ENCODE measurements around the gene CRIP2. TPM values are rescaled to one million over a fixed set of nuclear protein-coding genes. Genes with fewer than 3 reads are reported as not detected.

Gene CRIP2
- total RNA-seq, 4 donors from 2014 or later = 103 to 203 (median 141) TPM

DNA sequence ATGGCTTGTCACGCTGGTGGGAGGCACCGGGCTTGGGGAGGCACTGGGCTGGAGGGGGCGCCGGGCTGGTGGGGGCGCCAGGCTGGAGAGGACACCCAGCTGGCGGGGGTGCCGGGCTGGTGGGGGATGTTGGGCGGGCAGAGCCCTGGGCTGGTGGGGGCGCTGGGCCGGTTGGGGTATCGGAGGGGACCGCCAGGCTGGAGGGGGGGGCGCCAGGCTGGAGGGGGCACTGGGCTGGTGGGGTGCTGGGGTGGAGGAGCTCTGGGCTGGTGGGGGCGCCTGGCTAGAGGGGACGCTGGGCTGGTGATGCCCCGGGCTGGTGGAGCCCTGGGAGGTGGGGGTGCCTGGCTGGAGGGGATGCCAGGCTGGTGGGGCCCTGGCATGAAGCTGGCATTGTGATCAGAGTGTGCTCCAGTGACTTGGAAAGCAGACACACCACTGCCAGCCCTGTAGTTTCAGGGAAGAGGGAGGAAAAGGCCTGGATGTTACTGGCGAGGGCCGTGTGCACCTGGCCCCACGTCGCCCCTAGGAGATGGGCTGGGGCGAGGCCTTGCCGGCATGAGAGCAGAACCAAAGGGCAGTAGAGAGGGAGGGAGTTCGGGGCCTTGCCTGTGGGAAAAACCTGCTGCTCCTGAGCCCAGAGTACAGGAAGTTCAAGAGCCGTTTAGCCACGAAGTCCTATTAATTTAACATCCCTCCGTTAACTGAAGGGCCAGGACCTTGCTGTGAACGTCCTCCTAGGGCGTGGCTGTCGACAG lies 29.5 kb downstream of the CRIP2 start:
- intact Hi-C loops (cut with DNase I; ENCODE audit: low total_unique reads) = no loop called here
- no peak for TF ChIP-seq POLR2A (IDR thresholded peaks at IDR 0.05)
- TF ChIP-seq, protein P1, sequence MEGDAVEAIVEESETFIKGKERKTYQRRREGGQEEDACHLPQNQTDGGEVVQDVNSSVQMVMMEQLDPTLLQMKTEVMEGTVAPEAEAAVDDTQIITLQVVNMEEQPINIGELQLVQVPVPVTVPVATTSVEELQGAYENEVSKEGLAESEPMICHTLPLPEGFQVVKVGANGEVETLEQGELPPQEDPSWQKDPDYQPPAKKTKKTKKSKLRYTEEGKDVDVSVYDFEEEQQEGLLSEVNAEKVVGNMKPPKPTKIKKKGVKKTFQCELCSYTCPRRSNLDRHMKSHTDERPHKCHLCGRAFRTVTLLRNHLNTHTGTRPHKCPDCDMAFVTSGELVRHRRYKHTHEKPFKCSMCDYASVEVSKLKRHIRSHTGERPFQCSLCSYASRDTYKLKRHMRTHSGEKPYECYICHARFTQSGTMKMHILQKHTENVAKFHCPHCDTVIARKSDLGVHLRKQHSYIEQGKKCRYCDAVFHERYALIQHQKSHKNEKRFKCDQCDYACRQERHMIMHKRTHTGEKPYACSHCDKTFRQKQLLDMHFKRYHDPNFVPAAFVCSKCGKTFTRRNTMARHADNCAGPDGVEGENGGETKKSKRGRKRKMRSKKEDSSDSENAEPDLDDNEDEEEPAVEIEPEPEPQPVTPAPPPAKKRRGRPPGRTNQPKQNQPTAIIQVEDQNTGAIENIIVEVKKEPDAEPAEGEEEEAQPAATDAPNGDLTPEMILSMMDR (IDR thresholded peaks at IDR 0.05) = no peak
- DNase-seq (ENCODE audit: low spot score in 2 of 2) = no peak
- H3K4me3 ChIP-seq (ENCODE audit: low read depth, poor library complexity, severe bottlenecking) = no peak overlapping the region
- 58 to 73% methylated on average over 26 to 29 of the region's 29 CpGs for WGBS, 2 donors

DNA sequence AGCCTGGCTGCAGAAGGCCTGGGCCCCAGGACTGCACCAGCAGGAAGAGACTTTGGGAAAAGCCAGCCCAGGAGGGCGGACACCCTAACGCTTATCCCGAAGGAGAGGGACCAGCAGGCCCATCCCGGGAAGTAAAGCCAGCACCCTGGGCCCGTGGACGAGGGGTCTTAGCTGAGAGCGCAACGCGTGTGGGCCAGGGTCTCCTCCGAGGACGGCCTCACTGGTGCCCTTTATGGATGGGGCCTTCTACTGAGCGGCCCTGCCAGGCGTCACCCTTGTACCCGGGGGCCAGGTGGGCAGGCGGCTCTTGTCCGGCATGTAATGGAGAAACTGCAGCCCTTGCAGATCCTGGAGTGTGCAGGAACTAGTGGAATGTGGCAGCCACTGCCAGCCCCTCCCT lies 30.5 kb downstream of the CRIP2 start:
- no peak overlapping the region for H3K4me3 ChIP-seq (ENCODE audit: low read depth, poor library complexity, severe bottlenecking)
- intact Hi-C loops (cut with DNase I; ENCODE audit: low total_unique reads) = no loop called here
- TF ChIP-seq, protein P1 (IDR thresholded peaks at IDR 0.05) = no peak
- no peak for TF ChIP-seq POLR2A (IDR thresholded peaks at IDR 0.05)
- DNase-seq (ENCODE audit: low spot score in 2 of 2) = no peak
- 75 to 93% methylated on average over 4 to 16 of the region's 16 CpGs for WGBS, 2 donors

DNA sequence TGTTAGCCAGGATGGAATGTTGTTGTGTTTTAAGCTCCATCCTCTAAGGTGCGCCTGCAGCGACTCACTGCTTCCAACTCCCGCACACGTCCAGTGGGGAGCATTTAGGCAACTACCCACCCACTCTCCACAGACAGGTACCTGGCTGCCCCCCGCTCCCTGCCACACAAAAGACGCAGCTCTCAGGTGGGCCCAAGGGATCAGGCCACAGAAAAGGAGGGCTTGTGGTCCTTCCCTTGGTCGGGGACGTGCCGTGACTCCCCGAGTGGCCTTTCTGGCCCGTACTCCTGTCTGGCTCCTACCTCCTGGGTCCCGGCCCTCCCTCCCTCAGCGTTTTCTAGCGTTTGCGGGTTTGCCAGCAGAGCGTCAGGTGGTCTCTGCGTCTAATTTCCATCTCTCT lies 32.6 kb downstream of the CRIP2 start:
- no peak for DNase-seq (ENCODE audit: low spot score in 2 of 2)
- intact Hi-C loops (cut with DNase I; ENCODE audit: low total_unique reads) = no loop called here
- WGBS, 2 donors = 74 to 80% methylated on average over 17 of the region's 17 CpGs
- no peak overlapping the region for H3K4me3 ChIP-seq (ENCODE audit: low read depth, poor library complexity, severe bottlenecking)
- TF ChIP-seq, protein P1 (IDR thresholded peaks at IDR 0.05) = no peak
- no peak for TF ChIP-seq POLR2A (IDR thresholded peaks at IDR 0.05)

DNA sequence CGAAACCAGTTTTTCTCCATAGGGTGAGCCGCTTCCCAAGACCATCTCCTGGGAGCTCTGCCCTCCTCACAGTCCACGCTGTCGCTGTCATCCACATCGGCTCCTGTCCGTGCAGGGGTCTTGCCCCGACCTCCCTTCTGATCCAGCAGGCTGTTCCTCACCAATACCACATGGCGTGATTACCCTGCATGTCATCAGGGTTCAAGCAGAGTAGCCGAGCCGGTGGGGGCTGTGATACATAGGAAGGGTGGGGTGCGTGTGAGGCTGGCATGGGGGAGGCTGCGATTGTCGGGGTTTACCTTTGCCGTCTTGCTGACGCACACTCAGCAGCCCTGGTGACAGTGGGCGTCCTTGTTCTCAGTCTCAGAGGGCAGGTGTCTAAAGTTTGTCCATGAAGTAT lies 33.4 kb downstream of the CRIP2 start:
- intact Hi-C loops (cut with DNase I; ENCODE audit: low total_unique reads) = no loop called here
- TF ChIP-seq, protein P1 (IDR thresholded peaks at IDR 0.05) = no peak
- TF ChIP-seq POLR2A (IDR thresholded peaks at IDR 0.05) = no peak
- H3K4me3 ChIP-seq (ENCODE audit: low read depth, poor library complexity, severe bottlenecking) = no peak overlapping the region
- WGBS, 2 donors = 80 to 88% methylated on average over 16 of the region's 16 CpGs
- DNase-seq (ENCODE audit: low spot score in 2 of 2) = no peak

DNA sequence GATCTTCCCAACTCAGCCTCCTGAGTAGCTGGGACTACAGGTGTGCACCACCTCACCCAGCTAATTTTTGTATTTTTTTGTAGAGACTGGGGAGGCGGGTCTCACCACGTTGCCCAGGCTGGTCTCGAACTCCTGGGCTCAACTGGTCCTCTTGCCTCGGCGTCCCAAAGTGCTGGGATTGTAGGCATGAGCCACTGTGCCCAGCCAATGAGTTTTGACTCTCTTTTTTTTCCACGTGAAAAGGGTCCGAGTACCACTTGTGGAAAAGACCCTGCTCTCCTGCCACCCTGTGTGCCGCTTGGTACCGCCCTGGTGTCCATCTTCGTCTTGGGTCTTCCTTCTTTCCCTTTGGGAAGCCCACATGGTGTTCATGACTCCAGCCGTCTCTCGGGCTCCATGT lies 34.0 kb downstream of the CRIP2 start:
- no peak overlapping the region for H3K4me3 ChIP-seq (ENCODE audit: low read depth, poor library complexity, severe bottlenecking)
- TF ChIP-seq, protein P1 (IDR thresholded peaks at IDR 0.05) = no peak
- TF ChIP-seq POLR2A (IDR thresholded peaks at IDR 0.05) = no peak
- no peak for DNase-seq (ENCODE audit: low spot score in 2 of 2)
- WGBS, 2 donors = 92 to 93% methylated on average over 12 of the region's 12 CpGs
- intact Hi-C loops (cut with DNase I; ENCODE audit: low total_unique reads) = no loop called here

DNA sequence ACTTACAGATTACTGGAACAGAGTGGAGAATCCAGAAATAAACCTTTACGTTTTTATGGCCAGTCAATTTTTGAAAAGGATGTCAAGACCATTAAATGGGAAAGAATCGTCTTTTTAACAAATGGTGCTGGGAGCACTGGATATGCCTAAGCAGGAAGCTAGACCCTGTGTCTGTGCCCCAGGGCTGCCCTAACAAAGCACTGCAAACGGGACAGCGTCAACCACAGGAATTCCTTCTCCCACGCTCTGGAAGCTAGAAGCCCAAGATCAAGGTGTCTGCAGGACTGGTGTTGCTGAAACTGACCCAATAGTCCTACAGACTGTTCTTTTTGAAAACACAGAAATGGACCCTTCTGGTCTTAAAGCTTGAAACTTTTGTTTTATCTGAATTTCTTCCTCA lies 42.5 kb downstream of the CRIP2 start:
- H3K4me3 ChIP-seq (ENCODE audit: low read depth, poor library complexity, severe bottlenecking) = no peak overlapping the region
- no peak for TF ChIP-seq POLR2A (IDR thresholded peaks at IDR 0.05)
- TF ChIP-seq, protein P1 (IDR thresholded peaks at IDR 0.05) = no peak
- WGBS, 2 donors = 47 to 61% methylated on average over 5 of the region's 5 CpGs
- DNase-seq (ENCODE audit: low spot score in 2 of 2) = no peak
- intact Hi-C loops (cut with DNase I; ENCODE audit: low total_unique reads) = no loop called here
